Vagina (tissue), 2 donors: Measurements from ENCODE around the gene KCND2. TPM values are rescaled to one million over a fixed set of nuclear protein-coding genes. Genes with fewer than 3 reads are reported as not detected.

Source experiments
- DNase-seq, 2 donors: peaks; one replicate each; pipeline ENCODE4 v3.0.0-alpha.2; 2017; ENCODE audit errors: extremely low spot score in 2 of 2
- H3K27ac ChIP-seq: fragments of 200-600 bp; sonication (generic); one replicate; pipeline ENCODE4 v1.5.1; 2019
- H3K27me3 ChIP-seq: fragments of 200-600 bp; sonication (generic); one replicate; pipeline ENCODE4 v1.5.1; 2019
- H3K36me3 ChIP-seq, 2 donors: fragments of 200-600 bp; sonication (generic); one replicate each; pipeline ENCODE4 v1.5.1; 2017 to 2019
- H3K4me1 ChIP-seq: fragments of 200-600 bp; sonication (generic); one replicate; pipeline ENCODE4 v1.5.1; 2019
- H3K4me3 ChIP-seq, 2 donors: fragments of 200-600 bp; sonication (generic); 1 replicate in 1 of 2; 2 replicates in 1 of 2; pipeline ENCODE4 v1.5.1; 2016 to 2019
- H3K9me3 ChIP-seq: fragments of 200-600 bp; sonication (generic); one replicate; pipeline ENCODE4 v1.5.1; 2019
- POLR2A ChIP-seq, 2 donors: fragments of 450-650 bp; IDR thresholded peaks; one replicate each; pipeline ENCODE4 v1.6.1; 2017; ENCODE audit warnings: antibody characterized with exemption in 2 of 2, mild to moderate bottlenecking in 2 of 2, moderate library complexity in 2 of 2
- POLR2AphosphoS5 ChIP-seq, 2 donors: sonication (generic); formaldehyde crosslinking; IDR thresholded peaks; one replicate each; pipeline ENCODE4 v1.9.0; 2017; ENCODE audit warnings: antibody characterized with exemption in 2 of 2, mild to moderate bottlenecking in 2 of 2, low read depth in 1 of 2; ENCODE audit not compliant: insufficient read depth in 1 of 2
- intact Hi-C: fragments of 100-400 bp; cut with DNase I; formaldehyde crosslinking; loops from one replicate; pipeline ENCODE4 v1.15.1; 2023
- total RNA-seq: library from RNA; depleted of rRNA; stranded (reverse); fragments of >200 nt; gene quantifications from one replicate; pipeline ENCODE4 v1.2.3, GENCODE V29; 2016
- TF ChIP-seq, protein P1 (sequence below), 3 experiments: fragments of 450-650 bp in 2 of 3; fragments of 200-600 bp in 1 of 3; sonication (generic) in 1 of 3; IDR thresholded peaks; one replicate each; pipeline ENCODE4 v1.5.1; 2017 to 2019; ENCODE audit warnings: antibody characterized with exemption in 3 of 3, mild to moderate bottlenecking in 2 of 3, moderate library complexity in 2 of 3

Gene KCND2
- total RNA-seq, 1 donor from 2014 or later: 3.7 TPM

- Histone ChIP-seq H3K9me3 (no peaks in the 10 kb centered on the region), H3K36me3 (no peaks in the 10 kb centered on the region), H3K4me1 (no peaks in the 10 kb centered on the region), H3K4me3 (no peak overlapping the region), H3K27ac (no peak overlapping the region), H3K27me3 (no peaks in the 10 kb centered on the region)
- DNase-seq: no peak
- TF ChIP-seq, protein P1, sequence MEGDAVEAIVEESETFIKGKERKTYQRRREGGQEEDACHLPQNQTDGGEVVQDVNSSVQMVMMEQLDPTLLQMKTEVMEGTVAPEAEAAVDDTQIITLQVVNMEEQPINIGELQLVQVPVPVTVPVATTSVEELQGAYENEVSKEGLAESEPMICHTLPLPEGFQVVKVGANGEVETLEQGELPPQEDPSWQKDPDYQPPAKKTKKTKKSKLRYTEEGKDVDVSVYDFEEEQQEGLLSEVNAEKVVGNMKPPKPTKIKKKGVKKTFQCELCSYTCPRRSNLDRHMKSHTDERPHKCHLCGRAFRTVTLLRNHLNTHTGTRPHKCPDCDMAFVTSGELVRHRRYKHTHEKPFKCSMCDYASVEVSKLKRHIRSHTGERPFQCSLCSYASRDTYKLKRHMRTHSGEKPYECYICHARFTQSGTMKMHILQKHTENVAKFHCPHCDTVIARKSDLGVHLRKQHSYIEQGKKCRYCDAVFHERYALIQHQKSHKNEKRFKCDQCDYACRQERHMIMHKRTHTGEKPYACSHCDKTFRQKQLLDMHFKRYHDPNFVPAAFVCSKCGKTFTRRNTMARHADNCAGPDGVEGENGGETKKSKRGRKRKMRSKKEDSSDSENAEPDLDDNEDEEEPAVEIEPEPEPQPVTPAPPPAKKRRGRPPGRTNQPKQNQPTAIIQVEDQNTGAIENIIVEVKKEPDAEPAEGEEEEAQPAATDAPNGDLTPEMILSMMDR (IDR thresholded peaks at IDR 0.05): no peak
- no peak for TF ChIP-seq POLR2A (IDR thresholded peaks at IDR 0.05)
- TF ChIP-seq POLR2AphosphoS5 (IDR thresholded peaks at IDR 0.05; ENCODE audit: insufficient read depth in 1 of 2, low read depth in 1 of 2): no peak
- intact Hi-C loops: no loop called here
These were observed 459.3 kb downstream of the KCND2 start for GRCh38 chr7:120732256-120732655.

DNA sequence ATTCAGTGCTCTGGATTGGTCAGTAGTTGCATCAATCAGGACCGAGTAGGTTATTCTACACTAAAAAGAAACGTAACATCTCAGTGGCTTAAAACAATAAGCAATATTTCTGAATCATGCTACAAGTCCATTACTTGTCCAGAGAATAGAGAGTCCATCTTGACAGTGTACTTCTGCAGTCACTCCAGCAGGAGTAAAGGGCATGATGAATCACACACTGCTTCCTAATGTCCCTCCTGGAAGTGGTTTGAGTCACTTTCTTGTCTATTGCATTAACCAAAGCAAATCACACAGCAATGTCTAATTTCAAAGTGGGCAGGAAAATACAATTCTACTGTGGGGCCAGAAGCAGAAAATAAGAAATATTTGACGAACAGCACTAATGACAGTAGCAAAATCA is 460.2 kb downstream of the KCND2 start:
- DNase-seq: no peak
- Histone ChIP-seq H3K36me3 (no peaks in the 10 kb centered on the region), H3K27ac (no peak overlapping the region), H3K9me3 (no peaks in the 10 kb centered on the region), H3K4me1 (no peaks in the 10 kb centered on the region), H3K4me3 (no peak overlapping the region), H3K27me3 (no peaks in the 10 kb centered on the region)
- TF ChIP-seq POLR2AphosphoS5 (IDR thresholded peaks at IDR 0.05; ENCODE audit: insufficient read depth in 1 of 2, low read depth in 1 of 2) (no peak), POLR2A (IDR thresholded peaks at IDR 0.05) (no peak)
- TF ChIP-seq, protein P1 (IDR thresholded peaks at IDR 0.05): no peak
- intact Hi-C loops: no loop called here

GRCh38 chr7:120733835-120734234 is 460.9 kb downstream of the KCND2 start:
- no peaks in the 10 kb centered on the region for H3K36me3 ChIP-seq
- H3K9me3 ChIP-seq: no peaks in the 10 kb centered on the region
- H3K27me3 ChIP-seq: no peaks in the 10 kb centered on the region
- H3K27ac ChIP-seq: no peak overlapping the region
- DNase-seq: no peak
- TF ChIP-seq POLR2A (IDR thresholded peaks at IDR 0.05): no peak
- TF ChIP-seq, protein P1 (IDR thresholded peaks at IDR 0.05): no peak
- TF ChIP-seq POLR2AphosphoS5 (IDR thresholded peaks at IDR 0.05; ENCODE audit: insufficient read depth in 1 of 2, low read depth in 1 of 2): no peak
- intact Hi-C loops: no loop called here
- no peaks in the 10 kb centered on the region for H3K4me1 ChIP-seq
- no peak overlapping the region for H3K4me3 ChIP-seq

GRCh38 chr7:120735791-120736190 is 462.8 kb downstream of the KCND2 start:
- Histone ChIP-seq H3K4me1 (no peaks in the 10 kb centered on the region), H3K36me3 (no peaks in the 10 kb centered on the region), H3K27ac (no peak overlapping the region), H3K27me3 (no peaks in the 10 kb centered on the region), H3K9me3 (no peaks in the 10 kb centered on the region), H3K4me3 (no peak overlapping the region)
- intact Hi-C loops: no loop called here
- no peak for TF ChIP-seq POLR2A (IDR thresholded peaks at IDR 0.05)
- TF ChIP-seq POLR2AphosphoS5 (IDR thresholded peaks at IDR 0.05; ENCODE audit: insufficient read depth in 1 of 2, low read depth in 1 of 2): no peak
- TF ChIP-seq, protein P1 (IDR thresholded peaks at IDR 0.05): no peak
- no peak for DNase-seq

DNA sequence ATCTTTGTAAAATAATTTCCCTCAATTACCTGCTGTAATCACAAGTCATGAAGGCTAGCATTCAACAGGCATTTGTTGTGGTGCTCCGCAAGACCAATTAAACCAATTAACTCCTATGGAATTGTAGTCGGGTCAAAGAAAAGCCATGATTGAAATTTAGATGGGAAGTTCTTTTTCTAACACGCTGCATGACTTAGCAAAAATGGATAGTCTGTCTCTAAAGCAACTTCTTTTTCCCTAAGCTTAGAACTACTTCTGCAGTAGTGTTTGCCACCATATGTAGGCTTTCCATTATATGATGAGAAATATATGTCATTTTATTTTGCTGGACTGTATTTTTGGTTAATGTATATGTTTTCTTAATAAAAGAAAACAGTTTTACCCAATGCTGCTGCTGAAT is 465.8 kb downstream of the KCND2 start:
- H3K9me3 ChIP-seq: no peaks in the 10 kb centered on the region
- no peak for TF ChIP-seq POLR2A (IDR thresholded peaks at IDR 0.05)
- TF ChIP-seq, protein P1 (IDR thresholded peaks at IDR 0.05): no peak
- no peak for TF ChIP-seq POLR2AphosphoS5 (IDR thresholded peaks at IDR 0.05; ENCODE audit: insufficient read depth in 1 of 2, low read depth in 1 of 2)
- H3K4me3 ChIP-seq: no peak overlapping the region
- H3K36me3 ChIP-seq: no peaks in the 10 kb centered on the region
- no peaks in the 10 kb centered on the region for H3K27me3 ChIP-seq
- DNase-seq: no peak
- no peak overlapping the region for H3K27ac ChIP-seq
- intact Hi-C loops: no loop called here
- no peaks in the 10 kb centered on the region for H3K4me1 ChIP-seq
